Measurements from ENCODE around the gene DACH1.
"Not testable (repeated sequence)": the region's sequence is repeated elsewhere in the genome, so short reads cannot be mapped to it uniquely, and the experiment has no call there.

Gene DACH1

DNA sequence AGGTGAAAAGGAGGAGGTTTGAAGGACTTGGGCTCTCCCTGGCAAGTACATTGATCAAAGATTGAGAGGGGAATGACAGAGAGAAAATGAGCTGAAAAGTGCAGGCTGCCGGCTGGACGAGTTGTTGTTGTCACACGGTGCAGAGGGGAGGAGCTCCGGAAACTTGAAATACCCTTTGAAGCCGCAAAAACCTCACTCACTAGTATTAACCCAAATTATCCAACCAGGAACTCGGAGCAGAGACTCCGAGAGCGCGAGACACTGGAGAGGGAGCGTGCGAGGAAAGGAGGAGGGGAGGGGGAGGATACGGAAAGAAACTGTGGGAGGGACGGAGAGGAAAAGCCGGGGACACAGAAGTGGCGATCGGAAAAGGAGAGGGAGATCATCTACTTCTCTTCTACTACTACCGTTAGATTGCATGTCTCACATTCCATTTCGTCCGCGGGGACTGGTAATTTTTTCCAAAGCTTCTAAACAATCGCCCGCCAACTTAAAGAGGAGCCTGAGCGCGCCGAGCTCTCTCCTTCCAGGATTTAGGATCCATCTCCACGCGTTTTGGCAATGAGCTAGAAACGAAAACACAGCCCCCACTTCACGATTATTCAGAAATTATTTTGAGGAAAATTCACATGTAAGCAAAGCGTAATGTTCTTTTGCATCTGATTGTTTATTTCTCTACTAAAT lies at the start of gene DACH1:
Gene DACH1 (minus strand): TSS at position 74 of the 684 bp plus-strand sequence.
- TF ChIP-seq, protein P1, sequence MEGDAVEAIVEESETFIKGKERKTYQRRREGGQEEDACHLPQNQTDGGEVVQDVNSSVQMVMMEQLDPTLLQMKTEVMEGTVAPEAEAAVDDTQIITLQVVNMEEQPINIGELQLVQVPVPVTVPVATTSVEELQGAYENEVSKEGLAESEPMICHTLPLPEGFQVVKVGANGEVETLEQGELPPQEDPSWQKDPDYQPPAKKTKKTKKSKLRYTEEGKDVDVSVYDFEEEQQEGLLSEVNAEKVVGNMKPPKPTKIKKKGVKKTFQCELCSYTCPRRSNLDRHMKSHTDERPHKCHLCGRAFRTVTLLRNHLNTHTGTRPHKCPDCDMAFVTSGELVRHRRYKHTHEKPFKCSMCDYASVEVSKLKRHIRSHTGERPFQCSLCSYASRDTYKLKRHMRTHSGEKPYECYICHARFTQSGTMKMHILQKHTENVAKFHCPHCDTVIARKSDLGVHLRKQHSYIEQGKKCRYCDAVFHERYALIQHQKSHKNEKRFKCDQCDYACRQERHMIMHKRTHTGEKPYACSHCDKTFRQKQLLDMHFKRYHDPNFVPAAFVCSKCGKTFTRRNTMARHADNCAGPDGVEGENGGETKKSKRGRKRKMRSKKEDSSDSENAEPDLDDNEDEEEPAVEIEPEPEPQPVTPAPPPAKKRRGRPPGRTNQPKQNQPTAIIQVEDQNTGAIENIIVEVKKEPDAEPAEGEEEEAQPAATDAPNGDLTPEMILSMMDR (conservative IDR thresholded peaks at IDR 0.05; ENCODE audit: low read depth, low read length): no peak
- peak; percentile 62 for DNase-seq (ENCODE audit: low read depth)
- peak within 1 kb of the TSS; percentile 58 for H3K4me3 ChIP-seq (ENCODE audit: low read depth, low read length)

- DNase-seq (ENCODE audit: low read depth): no peak
- TF ChIP-seq, protein P1 (conservative IDR thresholded peaks at IDR 0.05; ENCODE audit: low read depth, low read length): no peak
- no peak overlapping the region for H3K4me3 ChIP-seq (ENCODE audit: low read depth, low read length)
These were observed 46.7 kb upstream of the DACH1 start for GRCh38 chr13:71913717-71914116.

DNA sequence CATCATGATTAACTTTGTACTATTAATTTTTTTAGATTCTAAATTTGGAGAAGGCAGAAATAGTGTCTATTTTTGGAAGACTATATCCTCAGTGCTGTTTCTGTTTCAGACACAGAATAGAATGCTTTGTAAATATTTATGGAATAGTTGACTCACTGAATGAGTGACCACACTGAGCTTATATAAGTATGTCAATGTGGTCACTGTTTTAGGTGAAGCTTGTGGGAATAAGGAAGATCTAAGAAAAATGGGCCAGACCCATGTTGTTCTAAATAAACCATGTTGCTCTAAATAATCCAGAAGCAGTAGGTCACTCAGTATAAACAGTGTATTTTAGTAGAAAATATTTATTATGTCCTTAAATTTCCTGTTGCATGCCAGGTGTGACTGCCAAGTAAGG lies 45.5 kb upstream of the DACH1 start:
- TF ChIP-seq, protein P1 (conservative IDR thresholded peaks at IDR 0.05; ENCODE audit: low read depth, low read length): no peak
- no peak overlapping the region for H3K4me3 ChIP-seq (ENCODE audit: low read depth, low read length)
- DNase-seq (ENCODE audit: low read depth): no peak

- no peak overlapping the region for H3K4me3 ChIP-seq (ENCODE audit: low read depth, low read length)
- DNase-seq (ENCODE audit: low read depth): no peak
- TF ChIP-seq, protein P1 (conservative IDR thresholded peaks at IDR 0.05; ENCODE audit: low read depth, low read length): no peak
These were observed 39.4 kb upstream of the DACH1 start for GRCh38 chr13:71906448-71906847.

- no peak overlapping the region for H3K4me3 ChIP-seq (ENCODE audit: low read depth, low read length)
- no peak for DNase-seq (ENCODE audit: low read depth)
These were observed 35.7 kb upstream of the DACH1 start for GRCh38 chr13:71902676-71903075.

DNA sequence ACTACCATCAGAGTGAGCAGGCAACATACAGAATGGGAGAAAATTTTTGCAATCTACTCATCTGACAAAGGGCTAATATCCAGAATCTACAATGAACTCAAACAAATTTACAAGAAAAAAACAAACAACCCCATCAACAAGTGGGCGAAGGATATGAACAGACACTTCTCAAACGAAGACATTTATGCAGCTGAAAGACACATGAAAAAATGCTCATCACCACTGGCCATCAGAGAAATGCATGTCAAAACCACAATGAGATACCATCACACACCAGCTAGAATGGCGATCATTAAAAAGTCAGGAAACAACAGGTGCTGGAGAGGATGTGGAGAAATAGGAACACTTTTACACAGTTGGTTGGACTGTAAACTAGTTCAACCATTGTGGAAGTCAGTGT lies 26.5 kb upstream of the DACH1 start:
- DNase-seq (ENCODE audit: low read depth); H3K4me3 ChIP-seq (ENCODE audit: low read depth, low read length): not testable (repeated sequence)

More at GRCh38 chr13:71902676-71903075, 35.7 kb upstream of the DACH1 start:
- TF ChIP-seq, protein P1 (conservative IDR thresholded peaks at IDR 0.05; ENCODE audit: low read depth, low read length): no peak

GRCh38 chr13:71886880-71887279 lies 19.9 kb upstream of the DACH1 start:
- no peak for DNase-seq (ENCODE audit: low read depth)
- H3K4me3 ChIP-seq (ENCODE audit: low read depth, low read length): no peak overlapping the region
- TF ChIP-seq, protein P1 (conservative IDR thresholded peaks at IDR 0.05; ENCODE audit: low read depth, low read length): no peak
